Measurements from ENCODE around the gene CDK2AP2.
A peak's percentile ranks its signal among the peaks of the same experiment; 100 is the strongest.
"Not testable (repeated sequence)": the region's sequence is repeated elsewhere in the genome, so short reads cannot be mapped to it uniquely, and the experiment has no call there.

Gene CDK2AP2

GRCh38 chr11:67523556-67524479, 15.9 kb upstream of the CDK2AP2 start:
- no peak for DNase-seq

GRCh38 chr11:67522844-67523555, 15.0 kb upstream of the CDK2AP2 start, which contains the start of gene CABP2:
Gene CABP2 (minus strand): TSS chr11:67523446. CDS start chr11:67523326, 120 bp downstream.
- DNase-seq = no peak

GRCh38 chr11:67522338-67522737, 14.4 kb upstream of the CDK2AP2 start:
- no peak for DNase-seq

- DNase-seq = no peak
Measured at GRCh38 chr11:67521924-67522323, 14.0 kb upstream of the CDK2AP2 start.

- DNase-seq = no peak
Measured at GRCh38 chr11:67520856-67521824, 13.2 kb upstream of the CDK2AP2 start.

- DNase-seq = no peak
Measured at GRCh38 chr11:67519726-67520125, 11.8 kb upstream of the CDK2AP2 start.

GRCh38 chr11:67517784-67518552, 10.0 kb upstream of the CDK2AP2 start:
- no peak for DNase-seq

GRCh38 chr11:67516806-67517205, 8.8 kb upstream of the CDK2AP2 start:
- DNase-seq = no peak

- no peak for DNase-seq
Measured at GRCh38 chr11:67514116-67514515, 6.2 kb upstream of the CDK2AP2 start.

- DNase-seq = not testable (repeated sequence)
Measured at GRCh38 chr11:67511558-67511957, 3.6 kb upstream of the CDK2AP2 start.

- no peak for DNase-seq
Measured at GRCh38 chr11:67510023-67510345, 2.0 kb upstream of the CDK2AP2 start.

- peak; percentile 98 to 99 (median 99) for DNase-seq
Measured at GRCh38 chr11:67508486-67509121, 642 bp upstream of the CDK2AP2 start.

- no peak for DNase-seq
Measured at GRCh38 chr11:67507242-67507863, 609 bp downstream of the CDK2AP2 start.

- DNase-seq = no peak
Measured at GRCh38 chr11:67506426-67507051, 1.4 kb downstream of the CDK2AP2 start.

- DNase-seq = peak; percentile 98 to 99 (median 98)
Measured at GRCh38 chr11:67505605-67506396, 2.2 kb downstream of the CDK2AP2 start.

GRCh38 chr11:67504950-67505581, 2.9 kb downstream of the CDK2AP2 start, which contains the start of gene PITPNM1:
Gene PITPNM1 (minus strand): TSS chr11:67505363. CDS start chr11:67504180, 1,183 bp downstream.
- DNase-seq = peak; percentile 82 to 94 (median 88)

- DNase-seq = peak; percentile 6 to 47 (median 23)
Measured at GRCh38 chr11:67504005-67504949, 3.7 kb downstream of the CDK2AP2 start.

Data from suppressor macrophage (primary cell).